HG03095 (cell line): ENCODE results near the gene DYNC2H1.

Experiments used
- ATAC-seq: cut with Tn5 transposase; IDR thresholded peaks from one replicate; pipeline ENCODE4 v1.9.1; 2021; ENCODE audit warnings: moderate library complexity; ENCODE audit not compliant: unreplicated experiment

Gene DYNC2H1

DNA sequence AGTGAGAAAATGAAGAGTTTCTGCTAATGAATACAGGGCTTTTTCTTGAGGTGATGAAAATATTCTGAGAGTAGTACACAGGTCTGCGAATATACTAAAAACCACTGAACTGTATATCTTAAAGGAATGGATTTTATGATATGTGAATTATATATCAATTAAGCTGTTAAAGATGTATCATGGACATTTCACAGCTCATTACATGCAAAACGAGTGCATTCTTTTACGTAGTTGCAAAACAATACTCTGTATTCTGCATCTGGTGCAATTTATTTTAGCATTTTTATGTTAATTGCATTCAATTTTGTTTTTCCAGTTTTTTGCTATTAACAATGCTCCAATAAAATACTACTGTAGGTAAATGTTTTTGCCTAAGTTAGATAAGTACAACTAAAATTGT lies 411.6 kb downstream of the DYNC2H1 start:
- ATAC-seq, result no peak

DNA sequence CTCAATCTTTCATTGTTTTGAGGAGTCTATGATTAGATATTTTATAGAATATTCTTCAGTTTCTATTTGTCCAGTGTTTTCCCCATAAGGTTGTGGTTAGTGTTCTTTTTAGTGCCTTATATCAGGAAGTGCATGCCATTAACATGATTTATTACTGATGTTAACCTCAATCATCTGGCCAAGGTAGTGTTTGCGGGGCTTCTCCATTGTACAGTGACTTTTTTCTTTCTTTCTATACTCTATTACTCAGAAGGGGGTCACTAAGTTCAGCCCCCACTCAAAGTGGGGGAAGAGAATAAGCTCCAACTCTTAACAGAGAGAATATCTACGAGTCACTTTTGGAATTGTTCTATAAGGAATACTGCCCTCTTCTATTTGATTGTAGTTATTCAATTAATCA lies 415.8 kb downstream of the DYNC2H1 start:
- ATAC-seq, result no peak

DNA sequence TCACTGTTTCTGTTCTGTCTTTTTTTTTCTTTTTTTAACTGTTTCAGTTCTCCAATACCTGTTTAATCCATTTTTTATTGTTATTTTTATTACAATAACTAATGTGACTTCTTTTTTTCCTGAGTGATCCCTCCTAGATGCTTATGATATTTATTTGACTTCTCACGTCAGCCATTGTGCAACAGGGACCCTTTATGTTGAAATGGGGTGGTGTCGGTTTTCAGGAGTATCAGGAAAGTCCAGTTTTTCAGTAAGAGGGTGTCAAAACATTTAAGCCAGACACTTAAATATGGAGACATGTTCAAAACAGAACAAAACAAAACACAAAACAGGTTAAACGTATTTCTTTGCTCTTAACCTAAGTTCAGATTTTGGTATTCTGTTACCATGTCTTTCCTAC lies 418.8 kb downstream of the DYNC2H1 start:
- no peak for ATAC-seq

DNA sequence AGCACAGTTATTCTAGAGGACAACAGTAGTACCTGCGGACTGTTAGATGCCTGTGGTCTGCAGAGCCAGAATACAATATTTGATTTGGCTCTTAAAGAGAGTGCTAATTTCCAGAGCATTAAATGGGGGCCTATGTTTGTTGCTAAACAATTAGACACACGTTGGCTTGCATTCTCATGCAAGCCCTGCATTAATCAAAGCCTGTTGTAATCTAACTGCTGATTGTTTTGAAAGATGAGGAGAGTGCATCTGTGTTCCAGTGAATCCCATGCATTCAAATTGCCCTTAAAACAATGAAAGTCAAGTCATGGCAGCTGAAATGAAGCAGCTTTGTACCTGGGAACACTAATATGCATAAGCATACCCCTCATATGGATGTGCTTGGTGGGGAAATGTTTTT lies 419.4 kb downstream of the DYNC2H1 start:
- ATAC-seq, result no peak

DNA sequence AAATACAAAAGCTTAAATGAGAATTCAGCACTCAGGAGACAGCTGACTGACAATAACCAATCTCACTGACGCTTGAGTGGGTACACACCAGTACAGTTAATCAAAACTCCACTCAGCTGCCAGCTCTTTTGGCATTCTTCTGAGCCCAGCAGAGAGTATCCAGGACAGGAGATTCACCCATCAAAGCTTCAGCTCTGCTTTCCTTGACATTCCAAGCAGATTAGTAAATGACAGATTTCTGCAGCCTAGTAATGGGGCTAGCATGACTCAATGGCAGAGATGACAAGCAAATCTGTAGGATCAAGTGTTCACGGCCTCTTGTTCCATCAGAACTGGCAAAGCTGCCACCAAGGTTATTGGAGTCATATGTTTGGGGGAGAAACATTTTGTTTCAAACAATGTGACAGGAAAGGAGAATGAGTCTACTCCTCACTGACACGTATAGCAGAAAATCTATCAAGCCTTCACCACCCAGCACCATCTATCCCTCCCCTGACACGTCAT lies 420.0 kb downstream of the DYNC2H1 start:
- no peak for ATAC-seq
